ENCODE data around the gene INSL4. TPM values are rescaled to one million over a fixed set of nuclear protein-coding genes. Genes with fewer than 3 reads are reported as not detected.
A peak's percentile ranks its signal among the peaks of the same experiment; 100 is the strongest.

The INSL4 gene
- total RNA-seq, result not detected in 2 replicates

DNA sequence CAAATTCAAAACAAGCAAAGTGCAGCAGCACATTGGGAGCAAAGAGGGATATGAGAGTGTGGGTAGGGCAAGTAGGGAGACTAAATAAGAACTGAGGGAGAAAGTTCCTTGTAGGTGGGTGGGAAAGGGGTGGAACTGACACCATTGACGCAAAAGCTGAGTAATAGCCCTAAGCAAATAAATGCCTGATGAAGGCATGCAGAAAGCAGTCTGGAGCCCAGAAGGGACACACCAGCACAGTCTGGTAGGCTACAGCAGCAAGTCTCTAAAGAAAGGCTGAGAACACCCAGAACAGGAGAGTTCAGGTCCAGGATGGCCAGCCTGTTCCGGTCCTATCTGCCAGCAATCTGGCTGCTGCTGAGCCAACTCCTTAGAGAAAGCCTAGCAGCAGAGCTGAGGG is at the start of gene INSL4:
TSS of gene INSL4 (plus strand) at position 208 of the 400 bp plus-strand sequence. CDS start at position 313, 105 bp downstream.
- DNase-seq (ENCODE audit: low read depth in 2 of 2), result no peak

DNA sequence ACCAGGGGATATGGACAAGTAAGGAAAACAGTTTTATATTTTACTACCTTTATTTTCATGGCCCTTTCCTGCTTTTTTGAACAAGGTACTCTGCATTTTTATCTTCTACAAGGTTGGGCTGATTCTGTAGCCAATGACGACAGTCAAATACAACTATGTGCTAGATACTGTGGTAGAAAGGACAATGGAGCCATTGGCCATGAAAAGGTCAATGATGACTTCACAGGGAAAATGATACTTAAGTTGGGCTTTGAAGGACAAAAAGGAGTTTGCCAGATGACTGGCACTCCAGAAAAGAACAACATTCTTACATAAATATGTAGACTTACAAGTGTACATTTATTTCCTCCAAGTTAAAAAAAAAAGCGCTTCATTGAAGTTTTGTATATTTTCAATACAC is 46.4 kb upstream of the INSL4 start:
- DNase-seq (ENCODE audit: low read depth in 2 of 2), result no peak

DNA sequence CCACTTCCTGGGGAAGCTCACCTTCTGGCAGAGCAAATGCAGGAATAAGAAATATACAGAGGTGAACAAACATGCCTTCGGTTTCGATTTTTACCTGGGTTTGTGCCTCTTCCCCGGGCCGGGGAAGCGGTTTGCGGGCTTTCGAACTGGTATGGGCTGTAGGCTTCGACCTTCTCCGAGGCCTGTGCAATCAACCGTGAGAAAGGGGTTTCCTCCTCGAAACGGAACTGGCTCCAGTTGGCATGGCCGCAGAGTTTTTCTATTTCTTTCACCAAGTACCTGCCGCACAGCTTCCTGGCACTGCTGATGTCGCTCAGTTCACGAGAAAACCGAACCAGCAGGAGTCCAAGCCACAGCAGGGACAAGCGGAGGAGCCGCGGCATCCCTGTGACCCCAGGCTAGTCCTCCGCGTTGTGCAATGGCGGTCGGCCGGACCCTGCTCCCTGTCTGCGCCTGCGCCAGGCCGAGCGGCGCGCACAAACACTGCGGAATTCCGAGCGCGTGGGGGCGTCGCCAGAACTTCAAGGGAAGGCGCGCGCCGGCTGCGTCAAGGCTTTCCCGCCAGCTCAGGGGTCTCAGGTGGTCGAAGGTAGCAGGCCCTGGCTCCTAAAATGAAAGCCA is 45.9 kb upstream of the INSL4 start, which contains the start of gene INSL6:
TSS of gene INSL6 (minus strand) at position 420 of the 621 bp plus-strand sequence. CDS start at position 383, 37 bp downstream.
- DNase-seq (ENCODE audit: low read depth in 2 of 2), result no peak

DNA sequence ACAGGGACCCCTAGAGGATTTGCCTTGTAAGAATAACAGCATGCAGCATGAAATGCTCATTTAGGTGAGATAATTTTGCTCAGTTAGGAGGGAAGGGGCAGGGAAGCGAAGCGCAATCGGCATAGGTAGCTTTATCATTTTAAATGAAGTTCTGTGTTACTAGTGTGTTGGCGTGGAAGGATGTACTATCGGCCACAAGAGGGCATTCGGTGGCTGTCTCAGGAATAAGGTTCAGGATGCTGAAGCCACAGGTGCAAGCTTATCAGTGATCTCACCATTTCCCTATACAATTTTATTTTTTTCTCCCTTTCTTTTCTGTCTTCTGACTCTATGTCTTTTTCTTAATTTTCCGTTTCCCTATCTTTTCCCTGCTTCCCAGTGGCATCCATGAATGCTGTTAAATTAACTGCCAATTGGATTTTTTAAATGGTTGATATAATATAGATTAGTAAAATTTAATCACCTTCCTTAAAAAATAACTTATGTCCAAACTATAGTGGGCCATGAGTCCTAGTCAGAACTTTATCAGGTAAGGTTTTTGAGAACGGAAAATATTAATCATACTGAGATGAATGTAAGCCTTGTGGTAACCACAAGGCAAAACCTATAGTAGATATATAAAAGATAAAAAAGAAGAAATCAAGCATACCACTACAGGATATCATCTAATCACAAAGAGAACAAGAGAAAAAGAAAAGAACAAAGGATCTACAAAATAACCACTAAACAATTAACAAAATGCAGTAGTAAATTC is 44.6 kb upstream of the INSL4 start:
- DNase-seq (ENCODE audit: low read depth in 2 of 2), result peak; percentile 77 to 88

DNA sequence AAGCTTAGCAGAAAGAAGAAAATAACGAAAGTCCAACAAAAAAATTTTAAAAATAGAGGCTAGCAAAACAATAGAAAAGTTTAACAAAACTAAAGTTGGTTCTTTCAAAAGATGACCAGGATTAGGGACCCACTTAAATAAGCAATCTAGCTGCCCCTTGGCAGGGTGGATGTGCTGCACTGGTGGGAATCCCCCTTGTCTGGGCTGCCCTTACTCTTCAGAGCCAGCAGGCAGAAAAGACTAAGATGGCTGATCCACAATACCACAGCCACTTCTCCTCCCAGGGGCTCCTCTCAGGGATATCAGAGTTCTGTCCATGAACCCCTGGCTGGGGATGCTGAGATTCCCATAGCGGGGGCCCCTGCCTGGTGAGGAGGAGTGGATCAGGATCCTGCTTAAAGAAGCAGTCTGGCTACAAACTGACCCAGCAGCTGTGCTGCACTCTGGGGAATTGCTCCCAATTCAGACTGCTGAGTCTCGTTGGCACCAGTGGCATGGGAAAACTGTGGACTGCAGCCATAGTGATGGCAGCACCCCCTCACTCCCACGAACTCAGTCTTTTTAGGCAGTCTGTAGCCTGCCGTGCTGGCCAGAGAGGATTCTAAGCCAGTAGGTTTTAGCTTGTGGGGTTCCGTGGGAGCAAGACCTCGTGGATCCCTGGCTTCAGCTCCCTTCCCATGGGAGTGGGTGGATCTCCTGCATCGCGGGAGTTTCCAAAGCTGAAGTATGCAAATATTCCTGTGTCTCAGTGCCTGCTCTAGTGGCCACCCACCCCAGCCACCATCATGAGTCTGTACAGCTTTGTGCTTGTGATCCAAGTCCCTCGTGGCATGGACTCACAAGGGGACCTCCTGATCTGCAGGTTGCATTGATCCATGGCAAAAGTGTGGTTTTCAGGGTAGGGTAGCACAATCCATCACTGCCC is 42.9 kb upstream of the INSL4 start:
- DNase-seq (ENCODE audit: low read depth in 2 of 2), result no peak

DNA sequence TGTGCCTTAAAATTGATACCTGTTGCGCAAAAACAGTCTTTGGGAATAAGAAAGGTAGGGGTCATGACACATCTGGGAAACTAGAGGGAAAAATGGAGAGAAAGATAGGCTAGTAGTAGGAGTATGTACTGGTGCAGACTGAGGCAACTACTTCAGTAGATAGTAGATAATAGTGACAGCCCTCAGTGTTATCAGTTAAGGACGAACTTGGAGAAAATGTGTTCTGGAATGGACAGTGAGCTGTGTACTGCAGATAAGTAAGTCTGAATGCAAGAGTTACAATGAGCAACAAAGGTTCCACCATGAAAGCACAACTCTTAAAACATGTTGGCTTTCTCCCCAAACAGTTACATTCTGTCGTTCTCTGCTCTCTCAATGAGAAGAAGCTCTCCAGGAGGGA is 39.2 kb upstream of the INSL4 start:
- no peak for DNase-seq (ENCODE audit: low read depth in 2 of 2)

DNA sequence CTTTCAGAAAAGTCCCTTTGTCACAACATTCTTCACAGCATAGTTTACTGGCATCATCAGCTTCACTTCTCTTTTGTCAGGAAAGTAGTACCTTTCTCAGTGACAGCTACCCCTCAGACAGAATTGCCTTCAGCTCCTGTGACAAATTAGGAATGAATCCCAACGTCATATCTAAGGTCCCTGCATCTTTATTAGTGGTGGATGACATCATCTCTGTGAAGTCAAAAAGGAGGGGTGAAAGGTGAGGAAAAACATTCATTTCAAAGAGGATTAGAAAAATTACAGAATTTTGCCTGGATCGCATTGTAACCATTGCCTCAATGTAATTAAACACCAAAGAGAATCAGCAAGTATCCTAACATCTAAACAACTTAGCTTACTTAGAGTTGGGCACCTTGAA is 37.9 kb upstream of the INSL4 start:
- DNase-seq (ENCODE audit: low read depth in 2 of 2), result no peak

DNA sequence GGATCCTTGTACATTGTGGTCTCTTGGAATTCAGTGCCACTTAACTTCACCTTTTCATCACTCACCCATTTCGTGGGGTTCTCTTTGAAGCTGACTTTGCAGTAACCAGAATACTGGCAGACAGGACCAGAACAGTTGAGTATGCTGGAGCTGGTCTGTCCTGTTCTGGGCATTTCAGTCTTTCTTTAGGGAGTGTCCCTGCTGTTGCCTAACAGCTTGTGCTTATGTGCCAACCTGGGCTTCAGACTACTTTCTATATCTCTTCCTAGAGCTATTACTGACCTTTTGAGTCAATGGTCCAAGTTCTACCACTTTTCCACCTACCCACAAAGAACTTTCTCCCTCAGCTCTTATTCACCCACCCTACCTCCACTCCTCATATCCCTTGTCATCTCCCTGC is 35.8 kb upstream of the INSL4 start:
- no peak for DNase-seq (ENCODE audit: low read depth in 2 of 2)

DNA sequence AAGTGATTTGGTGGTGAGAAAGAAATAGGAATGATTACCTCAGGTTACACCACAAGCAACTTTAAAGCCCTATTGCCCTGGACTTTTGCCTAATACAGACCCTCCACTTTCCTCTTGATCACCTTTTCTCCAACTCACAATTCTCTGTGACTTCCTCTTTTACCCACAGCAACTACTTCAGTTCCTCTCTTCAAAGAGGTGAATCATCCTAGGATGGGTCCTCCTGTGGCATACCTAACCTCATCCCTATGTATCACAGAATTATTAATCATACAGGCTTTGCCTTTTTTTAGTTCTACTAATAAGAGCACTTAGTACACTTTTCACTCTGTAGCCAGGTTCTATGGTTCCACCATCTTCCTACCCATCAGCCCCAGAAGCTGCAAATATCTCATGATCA is 26.1 kb upstream of the INSL4 start:
- no peak for DNase-seq (ENCODE audit: low read depth in 2 of 2)

DNA sequence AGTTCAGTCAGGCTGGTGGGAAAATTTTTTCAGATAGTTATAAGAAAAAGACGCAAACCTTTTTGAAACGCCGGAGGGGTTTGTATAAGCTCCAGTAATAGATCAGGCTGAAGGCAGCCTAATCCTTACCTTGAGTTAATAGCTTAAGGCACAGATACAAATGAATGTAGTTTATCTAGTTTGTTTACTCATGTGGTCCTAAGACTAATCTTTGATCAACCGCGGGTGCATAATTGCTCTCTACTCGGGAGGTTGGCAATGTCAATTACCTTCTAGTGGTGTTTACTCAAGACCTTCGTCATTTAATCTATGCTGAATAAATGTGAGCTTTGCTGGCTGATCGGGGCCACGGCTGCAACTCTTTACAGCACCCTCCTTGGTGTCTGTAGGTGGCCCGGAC is 665 bp upstream of the INSL4 start:
- no peak for DNase-seq (ENCODE audit: low read depth in 2 of 2)

DNA sequence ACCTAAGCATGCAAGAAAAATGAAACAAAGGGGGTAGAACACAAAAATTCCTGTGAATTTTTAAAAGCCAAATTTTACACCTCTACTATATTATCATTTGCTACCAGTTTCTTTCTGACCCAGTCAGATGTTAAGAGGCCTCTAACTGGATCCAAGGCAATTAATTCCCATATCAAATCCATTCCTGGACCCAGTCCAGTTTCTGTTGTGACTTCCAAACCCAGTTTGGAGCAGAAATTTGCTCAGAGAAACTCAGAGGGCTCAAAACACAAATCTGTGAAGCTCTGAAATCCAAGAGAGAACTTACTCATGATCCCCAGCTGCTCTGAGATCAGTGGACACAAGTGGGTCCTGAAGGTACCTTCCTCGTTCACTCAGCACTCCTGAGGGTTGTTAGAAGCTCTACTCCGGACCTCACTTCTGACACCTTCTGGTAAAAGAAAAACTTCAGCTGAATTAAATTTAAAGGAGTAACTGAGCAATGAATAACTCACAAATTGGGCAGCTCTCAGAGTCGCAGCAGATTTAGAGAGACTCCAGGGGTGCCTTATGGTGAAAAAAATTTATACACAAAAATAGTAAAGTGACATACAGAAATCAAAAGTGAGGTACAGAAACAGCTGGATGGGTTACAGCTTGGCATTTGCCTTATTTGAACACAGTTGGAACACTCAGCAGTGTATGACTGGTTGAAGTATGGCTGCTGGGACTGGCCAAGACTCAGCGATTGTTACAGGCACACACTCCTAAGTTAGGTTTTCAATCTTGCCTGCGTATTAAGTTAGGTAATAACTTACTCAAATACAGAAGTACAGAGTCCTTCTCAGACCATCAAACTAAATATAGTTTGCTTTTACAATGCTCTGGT is 32.4 kb downstream of the INSL4 start:
- DNase-seq (ENCODE audit: low read depth in 2 of 2), result peak; percentile 15 to 36

DNA sequence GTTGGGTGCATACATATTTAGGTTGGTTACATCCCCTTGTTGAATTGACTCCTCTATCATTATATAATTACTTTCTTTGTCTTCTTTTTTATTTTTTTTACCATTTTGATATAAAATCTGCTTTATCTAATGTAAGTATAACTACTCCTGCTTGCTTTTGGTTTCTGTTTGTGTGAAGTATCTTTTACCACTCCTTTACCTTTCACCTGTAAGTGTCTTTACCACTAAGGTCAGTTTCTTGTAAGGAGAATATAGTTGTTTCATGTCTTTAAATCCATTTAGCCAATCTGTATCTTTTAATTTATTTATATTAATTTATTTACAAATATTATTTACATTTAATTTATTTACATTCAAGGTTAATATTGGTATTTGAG is 33.0 kb downstream of the INSL4 start:
- no peak for DNase-seq (ENCODE audit: low read depth in 2 of 2)

DNA sequence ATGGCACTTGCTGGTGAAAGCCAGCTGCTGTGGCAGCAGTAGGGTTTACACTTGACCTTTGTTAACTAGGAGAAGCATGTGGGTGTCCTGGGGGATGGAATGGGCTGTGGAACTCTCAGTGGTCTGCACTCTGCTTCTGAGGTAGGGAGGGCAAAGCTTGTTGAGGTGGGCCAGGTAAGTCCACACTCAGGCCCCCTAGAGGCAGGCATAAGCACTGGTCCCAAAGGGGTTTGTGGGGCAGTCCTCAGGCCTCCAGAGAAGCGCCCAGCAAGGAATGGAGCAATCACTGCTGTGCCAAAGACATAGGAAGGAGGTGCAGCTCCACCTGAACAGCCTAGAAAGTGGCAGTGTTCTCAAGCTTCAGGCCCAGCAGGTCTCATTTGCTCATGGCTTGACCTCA is 34.7 kb downstream of the INSL4 start:
- DNase-seq (ENCODE audit: low read depth in 2 of 2), result no peak

DNA sequence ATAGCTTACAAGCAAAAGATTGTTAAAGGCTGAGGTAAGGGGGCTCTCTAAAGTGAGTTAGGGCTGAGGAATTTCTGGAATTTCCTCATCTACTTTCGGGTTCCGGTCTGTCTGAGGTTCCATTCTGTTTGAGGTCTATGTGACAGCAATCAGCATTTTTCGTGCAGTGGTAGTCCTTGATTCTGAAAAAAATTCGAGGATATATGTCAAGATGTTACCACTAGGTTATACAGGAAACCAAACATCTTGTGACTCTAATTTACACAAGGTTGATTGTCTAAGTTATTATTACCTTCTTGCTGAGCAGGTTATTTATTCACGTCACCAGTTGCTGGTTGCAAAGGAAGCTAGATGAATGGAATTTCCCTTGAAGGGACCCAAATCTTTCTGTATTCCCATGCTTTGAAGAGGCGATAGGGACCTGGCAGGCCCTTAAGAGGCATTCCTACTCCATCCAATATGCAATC is 38.1 kb downstream of the INSL4 start:
- peak; percentile 64 to 92 for DNase-seq (ENCODE audit: low read depth in 2 of 2)

DNA sequence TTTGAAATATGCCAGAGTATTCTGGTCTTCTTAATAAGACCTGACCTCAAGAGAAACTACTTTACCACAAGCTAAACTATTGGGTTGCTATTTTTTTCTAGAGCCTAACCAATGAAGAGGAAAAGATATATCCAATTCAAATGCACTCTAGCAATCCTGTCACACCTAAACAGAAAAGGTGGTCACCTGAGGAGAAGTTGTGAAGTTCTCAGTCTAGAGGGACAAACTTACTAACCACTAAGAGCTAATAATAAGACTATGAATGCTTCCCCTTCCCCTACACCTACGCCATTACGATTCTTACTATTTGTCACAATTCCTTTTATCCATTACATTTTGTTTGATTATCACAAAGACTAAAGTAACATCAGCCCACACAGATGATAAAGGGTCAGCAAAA is 43.6 kb downstream of the INSL4 start:
- DNase-seq (ENCODE audit: low read depth in 2 of 2), result no peak

DNA sequence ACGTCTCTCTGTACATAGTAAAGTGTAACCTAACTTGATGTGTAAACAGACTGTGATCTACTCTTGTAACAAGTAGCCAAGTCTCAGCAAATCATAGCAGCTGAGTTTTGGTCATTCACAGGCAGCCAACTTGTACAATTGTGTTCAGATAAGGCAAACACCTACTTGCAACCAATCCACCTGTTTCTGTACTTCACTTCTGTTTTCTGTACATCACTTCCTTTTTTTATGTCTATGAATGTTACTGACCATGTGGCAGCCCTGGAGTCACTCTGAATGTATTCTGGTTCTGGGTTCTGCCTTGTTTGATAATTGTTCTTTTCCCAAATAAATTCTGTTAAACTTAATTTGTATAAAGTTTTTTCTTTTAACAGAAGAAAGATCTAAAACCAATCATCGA is 47.3 kb downstream of the INSL4 start:
- DNase-seq (ENCODE audit: low read depth in 2 of 2), result no peak

Other genes starting within 250 kb of the INSL4 start
- 3.7 and 7.1 TPM in 2 replicates for gene JAK2, start 246.1 kb upstream of the INSL4 start, total RNA-seq
- gene INSL6, start 45.8 kb upstream of the INSL4 start, total RNA-seq, result not detected in 2 replicates
- gene RLN2, start 73.3 kb downstream of the INSL4 start, total RNA-seq, result 0.65 and 0.99 TPM in 2 replicates
- 0.22 TPM in 1 of 2 replicates, not detected in the other for gene RLN1, start 108.5 kb downstream of the INSL4 start, total RNA-seq
- gene PLGRKT, start 206.5 kb downstream of the INSL4 start, total RNA-seq, result 5.0 and 5.2 TPM in 2 replicates
- gene CD274, start 219.1 kb downstream of the INSL4 start, total RNA-seq, result 4.4 and 7.5 TPM in 2 replicates

All from lung microvascular endothelial cell (primary cell).